ENCODE results near the gene RAD51. TPM values are rescaled to one million over a fixed set of nuclear protein-coding genes. Genes with fewer than 3 reads are reported as not detected.

The RAD51 gene
- polyA plus RNA-seq, 1 donor from 2014 or later = 0.22 TPM

GRCh38 chr15:40696228-40696627 is 1.3 kb downstream of the RAD51 start:
- Histone ChIP-seq H3K27me3 (ENCODE audit: insufficient read depth, low read depth, low read length) (no peaks in the 10 kb centered on the region), H3K4me2 (ENCODE audit: low read length) (no peak overlapping the region), H3F3A (ENCODE audit: insufficient read depth, low read length, poor library complexity, severe bottlenecking) (peaks cover 6% of the 10 kb centered on the region), H3K79me2 (replicated peaks; ENCODE audit: insufficient read depth, low read length) (peaks cover 4% of the 10 kb centered on the region), H3K27ac (ENCODE audit: low read length) (no peak overlapping the region), H3K9me3 (ENCODE audit: low read length) (no peaks in the 10 kb centered on the region), H4K20me1 (ENCODE audit: insufficient read depth) (no peaks in the 10 kb centered on the region), H3K9ac (ENCODE audit: low read length) (no peak overlapping the region), H3K9me2 (ENCODE audit: insufficient read depth, low read length) (no peaks in the 10 kb centered on the region), H2AFZ (ENCODE audit: low read depth, low read length) (no peak overlapping the region), H3K4me3 (ENCODE audit: low read length) (no peak overlapping the region), H3K36me3 (ENCODE audit: insufficient read depth, low read length) (no peaks in the 10 kb centered on the region)
- TF ChIP-seq EP300 (conservative IDR thresholded peaks at IDR 0.05; ENCODE audit: poor library complexity, severe bottlenecking) = no peak
- no peak for TF ChIP-seq EZH2 (IDR thresholded peaks at IDR 0.05; ENCODE audit: borderline replicate concordance, insufficient read depth, low read length, poor library complexity, severe bottlenecking)
- TF ChIP-seq RAD21 (conservative IDR thresholded peaks at IDR 0.05) = no peak
- TF ChIP-seq REST (IDR thresholded peaks at IDR 0.05; ENCODE audit: borderline replicate concordance) = no peak
- no peak for TF ChIP-seq POLR2AphosphoS5 (IDR thresholded peaks at IDR 0.05)
- no peak for TF ChIP-seq TAF1 (IDR thresholded peaks at IDR 0.05; ENCODE audit: low read depth)
- no peak for TF ChIP-seq MXI1 (conservative IDR thresholded peaks at IDR 0.05; ENCODE audit: poor library complexity, severe bottlenecking)

GRCh38 chr15:40697916-40698315 is 2.9 kb downstream of the RAD51 start:
- Histone ChIP-seq H3K27me3 (ENCODE audit: insufficient read depth, low read depth, low read length) (no peaks in the 10 kb centered on the region), H3K4me3 (ENCODE audit: low read length) (no peak overlapping the region), H3K79me2 (replicated peaks; ENCODE audit: insufficient read depth, low read length) (peaks cover 4% of the 10 kb centered on the region), H4K20me1 (ENCODE audit: insufficient read depth) (no peaks in the 10 kb centered on the region), H3K9me3 (ENCODE audit: low read length) (no peaks in the 10 kb centered on the region), H3K4me2 (ENCODE audit: low read length) (no peak overlapping the region), H3K9ac (ENCODE audit: low read length) (no peak overlapping the region), H3K36me3 (ENCODE audit: insufficient read depth, low read length) (no peaks in the 10 kb centered on the region), H2AFZ (ENCODE audit: low read depth, low read length) (no peak overlapping the region), H3K27ac (ENCODE audit: low read length) (no peak overlapping the region), H3F3A (ENCODE audit: insufficient read depth, low read length, poor library complexity, severe bottlenecking) (peaks cover 6% of the 10 kb centered on the region), H3K9me2 (ENCODE audit: insufficient read depth, low read length) (no peaks in the 10 kb centered on the region)
- TF ChIP-seq POLR2AphosphoS5 (IDR thresholded peaks at IDR 0.05) (no peak), CTCF (IDR thresholded peaks at IDR 0.05; ENCODE audit: poor library complexity, severe bottlenecking) (no peak), MXI1 (conservative IDR thresholded peaks at IDR 0.05; ENCODE audit: poor library complexity, severe bottlenecking) (no peak), EZH2 (IDR thresholded peaks at IDR 0.05; ENCODE audit: borderline replicate concordance, insufficient read depth, low read length, poor library complexity, severe bottlenecking) (no peak), REST (IDR thresholded peaks at IDR 0.05; ENCODE audit: borderline replicate concordance) (no peak), EP300 (conservative IDR thresholded peaks at IDR 0.05; ENCODE audit: poor library complexity, severe bottlenecking) (no peak), TAF1 (IDR thresholded peaks at IDR 0.05; ENCODE audit: low read depth) (no peak), RAD21 (conservative IDR thresholded peaks at IDR 0.05) (no peak), SMC3 (conservative IDR thresholded peaks at IDR 0.05; ENCODE audit: poor library complexity) (no peak)

Data from neural cell (in vitro differentiated cells).